Activated T-helper 1 cell treated with Interleukin-2 at 50 U/mL for 16 hours (primary cell): ENCODE results near the gene SLC38A3.

Source experiments
- DNase-seq: peaks from one replicate; pipeline ENCODE4 v3.0.0-alpha.2; 2020; ENCODE audit warnings: low read depth

Gene SLC38A3

DNA sequence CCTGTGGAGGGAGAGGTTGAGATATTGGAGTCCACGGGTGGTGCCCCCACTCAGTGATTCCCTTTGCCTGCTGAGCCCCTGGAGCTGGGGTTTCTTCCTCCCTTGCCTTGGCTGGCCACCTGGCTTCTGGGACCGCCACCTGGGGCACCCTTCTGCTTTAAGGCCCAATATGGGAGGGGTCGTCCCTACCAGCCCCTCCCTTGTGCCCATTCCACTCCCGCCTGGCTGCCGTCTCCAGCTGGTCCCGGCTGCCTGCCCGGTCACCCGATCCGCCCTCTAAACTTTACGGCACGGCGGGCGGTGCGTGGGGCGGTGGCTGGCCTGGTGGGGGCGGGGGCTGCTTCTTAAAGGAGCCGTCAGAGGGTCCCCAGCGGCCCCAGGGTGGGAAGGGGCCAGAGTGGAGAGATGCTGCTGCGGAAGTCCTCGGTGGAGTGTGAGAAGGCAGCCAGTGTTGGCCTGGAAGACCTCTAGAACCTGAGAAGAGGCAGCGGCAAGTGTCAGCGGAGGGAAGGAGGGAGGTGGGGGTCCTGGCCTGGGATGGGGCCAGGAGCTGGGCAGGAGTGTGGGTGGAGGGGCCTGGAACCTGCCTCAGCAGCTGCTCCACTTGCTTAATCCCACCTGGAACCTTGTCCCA lies 62.3 kb downstream of the SLC38A3 start:
- no peak for DNase-seq

DNA sequence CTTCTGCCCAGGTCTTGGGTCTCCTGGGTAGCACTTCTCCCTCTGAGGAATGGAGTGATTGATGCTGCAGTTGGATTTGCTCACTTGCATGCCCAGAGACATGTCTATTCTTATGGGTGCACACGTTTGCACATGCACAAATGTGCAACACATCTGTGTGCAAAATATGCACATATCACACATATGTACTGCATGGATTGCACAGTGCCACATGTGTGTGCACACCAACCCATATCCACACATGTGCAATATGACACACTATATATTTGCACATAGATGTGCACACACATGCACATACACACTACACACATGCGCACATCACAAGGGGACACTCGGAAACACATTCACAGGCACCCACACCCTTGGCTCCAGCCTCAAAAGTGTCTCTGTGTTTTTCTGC lies 63.2 kb downstream of the SLC38A3 start:
- DNase-seq: no peak

DNA sequence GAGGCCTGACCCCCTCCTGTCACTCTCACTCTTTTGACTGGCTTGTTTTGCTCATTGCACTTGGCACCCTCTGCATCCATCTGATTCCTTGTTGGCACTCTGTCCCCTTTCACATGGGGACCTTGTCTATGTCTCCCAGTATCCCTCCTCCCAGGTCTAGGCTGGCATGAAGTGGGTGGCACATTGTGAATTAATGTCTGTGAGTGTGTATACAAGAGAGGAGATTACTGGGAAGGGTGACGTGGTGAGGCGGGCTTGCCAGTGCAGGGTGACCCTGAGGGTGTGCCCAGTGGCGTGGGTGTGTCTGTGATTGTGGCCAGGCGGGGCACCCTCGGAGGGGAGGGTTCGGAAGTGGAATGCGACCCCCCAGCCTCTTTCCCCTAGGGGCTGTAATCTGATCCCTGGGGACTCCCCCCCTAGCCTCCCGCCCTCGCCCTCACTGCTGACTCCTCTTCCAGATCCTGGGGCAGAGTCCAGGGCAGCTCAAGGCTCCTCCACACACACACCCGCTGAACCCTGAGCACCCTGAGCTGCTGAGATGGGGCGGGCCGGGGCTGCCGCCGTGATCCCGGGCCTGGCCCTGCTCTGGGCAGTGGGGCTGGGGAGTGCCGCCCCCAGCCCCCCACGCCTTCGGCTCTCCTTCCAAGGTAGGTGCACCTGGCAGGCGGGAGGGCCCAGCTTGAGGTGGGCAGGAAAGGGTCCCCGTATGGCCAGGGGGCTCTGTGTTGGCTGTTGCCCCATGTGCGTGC lies 63.8 kb downstream of the SLC38A3 start, which contains the start of gene SEMA3B:
Gene SEMA3B (plus strand): TSS at position 445 of the 749 bp plus-strand sequence. CDS start 94 bp downstream, at position 539.
- DNase-seq: no peak

DNA sequence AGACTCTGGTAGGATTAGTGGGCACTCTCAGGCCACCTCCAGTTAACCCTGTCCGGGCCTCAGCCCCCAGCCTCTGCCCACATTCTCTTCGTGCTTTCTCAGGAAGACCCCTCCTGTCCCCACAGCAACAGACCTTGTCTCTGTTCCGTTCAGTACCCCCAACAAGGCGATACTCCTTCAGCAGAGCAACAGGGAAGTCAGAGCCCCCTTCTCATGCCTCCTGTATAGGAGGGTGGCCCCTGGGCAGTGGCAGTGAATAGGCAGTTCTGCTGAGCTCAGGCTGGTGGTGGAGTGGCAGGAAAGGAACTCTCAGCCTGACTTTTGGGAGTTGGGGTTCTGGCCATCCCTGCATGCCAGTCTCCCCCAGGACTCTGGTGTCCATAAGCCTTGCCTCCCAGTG lies 64.4 kb downstream of the SLC38A3 start:
- no peak for DNase-seq

DNA sequence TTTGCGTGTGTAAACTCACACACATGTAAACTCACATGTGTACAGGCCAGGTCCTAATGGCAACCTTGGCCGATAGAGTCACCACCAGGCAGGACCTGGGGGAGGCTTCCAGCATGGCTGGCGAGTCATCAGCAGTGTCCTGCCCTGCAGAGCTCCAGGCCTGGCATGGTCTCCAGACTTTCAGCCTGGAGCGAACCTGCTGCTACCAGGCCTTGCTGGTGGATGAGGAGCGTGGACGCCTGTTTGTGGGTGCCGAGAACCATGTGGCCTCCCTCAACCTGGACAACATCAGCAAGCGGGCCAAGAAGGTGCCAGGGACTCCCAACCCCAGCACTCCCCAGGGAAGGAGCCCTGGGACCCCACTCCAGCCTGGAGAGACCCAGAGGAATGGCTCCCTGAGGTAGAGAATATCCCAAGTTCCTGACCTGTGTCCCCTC lies 64.9 kb downstream of the SLC38A3 start:
- no peak for DNase-seq

DNA sequence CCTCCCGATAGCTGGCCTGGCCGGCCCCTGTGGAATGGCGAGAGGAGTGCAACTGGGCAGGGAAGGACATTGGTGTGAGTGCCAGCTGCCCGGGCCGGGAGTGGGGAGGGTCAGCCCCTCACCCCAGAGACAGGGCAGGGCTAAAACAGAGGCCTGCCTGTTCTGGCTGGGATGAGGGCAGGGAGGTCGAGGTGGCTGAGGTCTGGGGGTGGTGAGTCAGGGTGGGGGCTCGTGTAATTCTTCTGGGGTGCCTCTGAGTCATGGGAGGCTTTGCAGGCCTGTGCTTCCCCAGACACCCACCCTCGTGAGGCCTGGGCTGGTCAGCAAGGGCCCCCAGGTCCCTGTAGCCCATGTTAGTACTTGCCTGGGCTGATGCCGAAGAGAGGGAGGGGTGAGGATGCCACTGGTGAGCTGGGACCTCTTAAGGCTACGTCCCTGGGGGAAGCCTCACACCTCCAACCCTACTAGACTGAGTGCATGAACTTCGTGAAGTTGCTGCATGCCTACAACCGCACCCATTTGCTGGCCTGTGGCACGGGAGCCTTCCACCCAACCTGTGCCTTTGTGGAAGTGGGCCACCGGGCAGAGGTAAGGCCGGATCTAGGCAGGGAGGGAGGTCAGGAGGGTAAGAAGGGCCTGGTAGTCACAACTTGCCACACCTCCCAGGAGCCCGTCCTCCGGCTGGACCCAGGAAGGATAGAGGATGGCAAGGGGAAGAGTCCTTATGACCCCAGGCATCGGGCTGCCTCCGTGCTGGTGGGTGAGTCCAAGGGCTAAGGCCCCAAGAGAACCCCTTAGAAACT lies 65.6 kb downstream of the SLC38A3 start:
- no peak for DNase-seq
